ENCODE data around the gene TRAFD1.
"Not testable (repeated sequence)": the region's sequence is repeated elsewhere in the genome, so short reads cannot be mapped to it uniquely, and the experiment has no call there.

TRAFD1 gene

DNA sequence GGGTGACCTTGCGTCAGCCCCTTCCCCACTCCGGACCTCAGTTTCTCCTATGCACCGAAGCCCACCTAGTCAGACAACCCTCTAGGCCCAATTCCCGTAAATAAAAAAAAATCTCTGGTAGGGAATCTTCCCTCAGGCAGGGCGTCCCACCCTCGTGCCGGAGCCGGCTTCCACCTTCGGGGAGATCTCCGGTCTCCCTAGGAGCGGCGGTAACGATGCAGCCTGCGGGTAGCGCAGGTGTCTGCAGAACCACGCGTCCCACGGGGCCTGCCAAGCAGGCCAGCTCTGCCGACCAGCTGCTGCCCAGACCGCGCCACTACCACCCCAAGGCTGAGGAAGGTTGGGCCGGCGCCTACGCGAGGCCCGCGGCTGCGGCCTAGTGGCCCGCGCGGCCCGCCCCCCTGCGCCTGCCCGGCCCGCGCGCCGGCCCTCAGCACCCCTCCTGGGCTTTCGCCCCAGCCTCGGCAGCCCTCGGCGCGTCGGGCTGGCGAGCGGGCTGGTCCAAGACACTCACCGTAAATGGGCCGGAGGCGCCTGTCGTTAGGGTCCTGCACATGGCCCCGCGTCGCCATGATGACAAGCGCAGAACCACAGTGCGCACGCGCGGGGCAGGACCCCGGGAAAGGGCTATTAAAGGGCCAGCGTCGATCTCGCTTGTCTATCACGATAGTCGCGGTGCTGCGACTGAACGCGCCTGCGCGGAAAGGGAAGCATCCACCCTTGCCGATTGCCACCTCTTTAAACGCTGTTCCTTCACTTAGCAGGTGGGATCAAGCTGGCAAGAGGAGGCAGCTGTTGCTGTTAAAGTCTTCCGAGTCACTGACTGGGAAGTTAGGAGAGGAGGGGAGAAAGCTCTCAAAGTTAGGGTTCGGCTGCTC lies 16.9 kb upstream of the TRAFD1 start, which contains the start of gene NAA25:
NAA25 (minus strand) TSS at position 582 of the 878 bp plus-strand sequence; CDS start at position 572, 10 bp downstream.
- peak; percentile 90 for DNase-seq (ENCODE audit: extremely low spot score)
- TF ChIP-seq CTCF (IDR thresholded peaks at IDR 0.05; ENCODE audit: control extremely low read depth, extremely low read depth, low read depth, missing control alignments): no peak
- ChIA-PET CTCF (interaction anchor here (0.9 to 2.1 kb wide), 4 partner anchors 11 to 298 kb away, joined by 3 to 10 read pairs (median 3); no protein-coding TSS in a partner anchor), POLR2A (interaction anchor here (0.6 to 1.4 kb wide), 3 partner anchors 17 to 1370 kb away, joined by 3 to 10 read pairs (median 3); partner anchors contain the start of gene TRAFD1)

DNA sequence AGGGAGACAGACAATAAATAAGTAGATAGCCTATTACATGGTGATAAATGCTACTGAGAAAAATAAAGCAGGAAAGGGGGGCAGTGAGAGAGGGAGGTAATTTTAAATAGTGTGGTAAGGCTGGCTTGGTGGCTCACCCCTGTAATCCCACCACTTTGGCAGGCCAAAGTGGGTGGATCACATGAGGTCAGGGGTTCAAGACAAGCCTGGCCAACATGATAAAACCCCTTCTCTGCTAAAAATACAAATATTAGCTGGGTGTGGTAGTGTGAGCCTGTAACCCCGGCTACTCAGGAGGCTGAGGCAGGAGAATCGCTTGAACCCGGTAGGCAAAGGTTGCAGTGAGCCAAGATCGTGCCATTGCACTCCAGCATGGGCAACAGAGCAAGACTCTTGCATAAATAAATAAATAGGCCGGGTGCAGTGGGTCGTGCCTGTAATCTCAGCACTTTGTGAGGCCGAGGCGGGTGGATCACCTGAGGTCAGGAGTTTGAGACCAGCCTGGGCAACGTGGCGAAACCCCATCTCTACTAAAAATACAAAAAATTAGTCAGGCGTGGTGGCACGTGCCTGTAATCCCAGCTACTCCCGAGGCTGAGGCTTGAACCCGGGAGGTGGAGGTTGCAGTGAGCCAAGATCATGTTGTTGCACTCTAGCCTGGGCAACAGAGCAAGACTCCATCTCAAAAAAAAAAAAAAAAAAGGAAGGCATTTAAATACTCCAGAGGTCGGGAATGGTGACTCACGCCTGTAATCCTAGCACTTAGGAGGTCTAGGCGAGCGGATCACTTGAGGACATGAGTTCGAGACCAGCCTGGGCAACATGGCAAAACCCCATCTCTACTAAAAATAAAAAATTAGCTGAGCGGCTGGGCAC lies 14.3 kb upstream of the TRAFD1 start:
- CTCF ChIA-PET: interaction anchor here (1.7 to 2.7 kb wide), 2 partner anchors 15 to 58 kb away, joined by 4 to 10 read pairs; partner anchors contain the start of gene TRAFD1
- POLR2A ChIA-PET; DNase-seq (ENCODE audit: extremely low spot score): not testable (repeated sequence)

DNA sequence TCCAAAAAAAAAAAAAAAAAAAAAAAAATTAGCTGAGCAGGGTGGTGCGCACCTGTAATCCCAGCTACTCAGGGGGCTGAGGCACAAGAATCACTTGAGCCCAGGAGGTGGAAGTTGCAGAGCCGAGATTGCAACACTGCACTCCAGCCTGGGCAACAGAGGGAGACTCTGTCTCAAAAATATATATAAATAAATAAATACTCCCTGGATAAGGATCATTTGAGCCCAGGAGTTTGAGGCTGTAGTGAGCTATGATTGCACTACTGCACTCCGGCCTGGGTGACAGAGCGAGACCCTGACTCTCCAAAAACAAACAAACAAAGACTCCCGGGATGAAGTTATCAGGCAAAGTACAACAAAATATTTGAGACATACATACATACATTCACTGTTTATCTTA lies 13.4 kb upstream of the TRAFD1 start:
- no peak for TF ChIP-seq CTCF (IDR thresholded peaks at IDR 0.05; ENCODE audit: control extremely low read depth, extremely low read depth, low read depth, missing control alignments)
- ChIA-PET POLR2A (no interaction called here), CTCF (interaction anchor here (1.1 to 2.7 kb wide), 4 partner anchors 11 to 86 kb away, joined by 3 to 10 read pairs (median 4); partner anchors contain the start of gene TRAFD1)
- DNase-seq (ENCODE audit: extremely low spot score): no peak

DNA sequence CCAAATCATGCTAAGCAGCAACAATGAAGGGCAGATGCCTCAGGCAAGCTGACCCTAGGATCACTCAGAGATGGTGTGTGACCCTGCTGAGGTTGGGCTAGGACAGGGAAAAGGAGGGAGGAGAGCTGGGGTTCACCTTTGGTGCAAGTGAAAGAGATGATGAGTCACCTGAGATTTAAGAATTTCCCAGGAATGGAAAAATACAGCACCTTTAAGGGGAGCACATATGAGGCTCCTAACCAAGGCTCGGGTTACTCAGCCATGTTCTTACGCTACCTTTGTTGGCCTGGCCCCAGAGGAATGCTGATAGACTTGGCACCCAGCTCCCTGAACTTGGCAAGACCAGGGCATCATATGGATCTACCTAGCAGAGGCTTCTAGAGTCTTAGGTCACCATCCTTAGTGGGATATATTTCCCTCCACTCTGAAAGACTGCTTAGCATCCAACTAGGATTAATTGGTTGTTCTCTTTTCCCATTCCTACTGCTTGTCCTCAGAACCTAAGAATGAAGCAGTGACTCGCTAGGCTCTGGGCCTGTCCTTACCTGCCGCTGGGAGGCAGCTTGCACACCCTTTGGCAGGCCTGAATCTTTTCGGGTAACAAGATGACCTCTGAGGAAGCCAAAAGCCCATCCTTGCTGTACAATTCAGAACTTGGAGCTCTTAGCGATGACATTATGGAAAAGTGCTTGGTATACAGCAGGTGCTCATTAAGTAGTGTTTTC lies 12.8 kb upstream of the TRAFD1 start:
- DNase-seq (ENCODE audit: extremely low spot score): no peak
- TF ChIP-seq CTCF (IDR thresholded peaks at IDR 0.05; ENCODE audit: control extremely low read depth, extremely low read depth, low read depth, missing control alignments): no peak
- ChIA-PET POLR2A (no interaction called here), CTCF (interaction anchor here (1.1 to 2.7 kb wide), 4 partner anchors 11 to 87 kb away, joined by 3 to 10 read pairs (median 4); partner anchors contain the start of gene TRAFD1)

GRCh38 chr12:112115259-112116045 lies 9.9 kb upstream of the TRAFD1 start:
- TF ChIP-seq CTCF (IDR thresholded peaks at IDR 0.05; ENCODE audit: control extremely low read depth, extremely low read depth, low read depth, missing control alignments): no peak
- no peak for DNase-seq (ENCODE audit: extremely low spot score)
- ChIA-PET POLR2A (interaction anchor here (2.1 kb wide), 1 partner anchor 10 kb away, joined by 11 read pairs; the partner anchor contains the start of gene TRAFD1), CTCF (no interaction called here)

All from GM10248 (cell line).